Measurements from ENCODE around the gene SCN4B. TPM values are rescaled to one million over a fixed set of nuclear protein-coding genes. Genes with fewer than 3 reads are reported as not detected.

The SCN4B gene
- total and polyA plus RNA-seq, 10 of the 15 experiments (the other 5 are each of a cell fraction or from before 2014, with no cell fraction given): 0.01 to 0.49 (median 0.04) TPM; not detected in 5

GRCh38 chr11:118114266-118114665, 38.4 kb downstream of the SCN4B start:
- no peaks in the 10 kb centered on the region for H3K79me2 ChIP-seq (ENCODE audit: control insufficient read depth, insufficient read depth, low read length)
- ATAC-seq (no peak), DNase-seq (ENCODE audit: low read depth, low spot score) (no peak), FAIRE-seq (no peak)
- H3K9ac ChIP-seq (ENCODE audit: control insufficient read depth, insufficient read depth, low read length): no peak overlapping the region
- H2AFZ ChIP-seq (ENCODE audit: control insufficient read depth, low read depth, low read length): no peak overlapping the region
- in situ Hi-C loops (cut with MboI): no loop called here
- CTCF ChIA-PET: interaction anchor here (0.9 kb wide), 2 partner anchors 8 to 18 kb away, joined by 3 read pairs; no protein-coding TSS in a partner anchor
- WGBS (ENCODE audit: insufficient coverage, insufficient replicate concordance, low lambda C conversion rate, missing lambda C conversion rate): 0% methylated on average over 1 of the region's 1 CpG
- intact Hi-C loops (cut with micrococcal nuclease; ENCODE audit: unreplicated experiment): no loop called here
- SMC1A ChIA-PET (ENCODE audit: uncharacterized antibody, unreplicated experiment): interaction anchor here (1.3 kb wide), 1 partner anchor 34 kb away, joined by 3 read pairs; no protein-coding TSS in a partner anchor
- H3K4me3 ChIP-seq: no peak overlapping the region
- no peaks in the 10 kb centered on the region; the same call in 1 of the 2 replicates for H3K4me1 ChIP-seq (ENCODE audit: control insufficient read depth, insufficient read depth, low read length)
- RAD21 ChIA-PET (ENCODE audit: unreplicated experiment): no interaction called here
- no peaks in the 10 kb centered on the region for H3K36me3 ChIP-seq (ENCODE audit: control insufficient read depth in 2 of 2, insufficient read depth in 2 of 2, low read length in 1 of 2)
- no peaks in the 10 kb centered on the region for H3K9me3 ChIP-seq (replicated peaks; ENCODE audit: control insufficient read depth, insufficient read depth, low read length)
- H3K27ac ChIP-seq (ENCODE audit: control insufficient read depth, insufficient read depth): no peak overlapping the region
- no peak overlapping the region for H3K4me2 ChIP-seq (ENCODE audit: control insufficient read depth, insufficient read depth)
- no TSS peak for BruUV-seq (replicated peaks)
- no peaks in the 10 kb centered on the region for H4K20me1 ChIP-seq (ENCODE audit: control insufficient read depth, insufficient read depth)
- H3K27me3 ChIP-seq (replicated peaks in 1 of 2; ENCODE audit: control insufficient read depth in 2 of 2, insufficient read depth in 2 of 2, low read length in 1 of 2): no peaks in the 10 kb centered on the region; a peak in 2 of 4 replicates
- POLR2A ChIA-PET: no interaction called here
- TF ChIP-seq IRF5 (IDR thresholded peaks at IDR 0.05; ENCODE audit: borderline replicate concordance): no peak
- no peak for TF ChIP-seq ASH2L (IDR thresholded peaks at IDR 0.05; ENCODE audit: borderline replicate concordance, low read depth)
- TF ChIP-seq NFYA (IDR thresholded peaks at IDR 0.05; ENCODE audit: borderline replicate concordance, low read depth, low read length): no peak
- no peak for TF ChIP-seq MTA2 (IDR thresholded peaks at IDR 0.05; ENCODE audit: low read depth)
- TF ChIP-seq RB1 (IDR thresholded peaks at IDR 0.05; ENCODE audit: borderline replicate concordance): no peak
- TF ChIP-seq CEBPB (IDR thresholded peaks at IDR 0.05; ENCODE audit: borderline replicate concordance in 1 of 2, low read depth in 2 of 2, low read length in 2 of 2): no peak
- TF ChIP-seq RBBP5 (conservative IDR thresholded peaks at IDR 0.05): no peak
- TF ChIP-seq, protein P1, sequence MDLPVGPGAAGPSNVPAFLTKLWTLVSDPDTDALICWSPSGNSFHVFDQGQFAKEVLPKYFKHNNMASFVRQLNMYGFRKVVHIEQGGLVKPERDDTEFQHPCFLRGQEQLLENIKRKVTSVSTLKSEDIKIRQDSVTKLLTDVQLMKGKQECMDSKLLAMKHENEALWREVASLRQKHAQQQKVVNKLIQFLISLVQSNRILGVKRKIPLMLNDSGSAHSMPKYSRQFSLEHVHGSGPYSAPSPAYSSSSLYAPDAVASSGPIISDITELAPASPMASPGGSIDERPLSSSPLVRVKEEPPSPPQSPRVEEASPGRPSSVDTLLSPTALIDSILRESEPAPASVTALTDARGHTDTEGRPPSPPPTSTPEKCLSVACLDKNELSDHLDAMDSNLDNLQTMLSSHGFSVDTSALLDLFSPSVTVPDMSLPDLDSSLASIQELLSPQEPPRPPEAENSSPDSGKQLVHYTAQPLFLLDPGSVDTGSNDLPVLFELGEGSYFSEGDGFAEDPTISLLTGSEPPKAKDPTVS (IDR thresholded peaks at IDR 0.05; ENCODE audit: low read depth, low read length): no peak
- TF ChIP-seq CBFB (IDR thresholded peaks at IDR 0.05; ENCODE audit: low read depth): no peak
- no peak for TF ChIP-seq STAT3 (IDR thresholded peaks at IDR 0.05; ENCODE audit: low read depth, low read length)
- TF ChIP-seq, protein P2, sequence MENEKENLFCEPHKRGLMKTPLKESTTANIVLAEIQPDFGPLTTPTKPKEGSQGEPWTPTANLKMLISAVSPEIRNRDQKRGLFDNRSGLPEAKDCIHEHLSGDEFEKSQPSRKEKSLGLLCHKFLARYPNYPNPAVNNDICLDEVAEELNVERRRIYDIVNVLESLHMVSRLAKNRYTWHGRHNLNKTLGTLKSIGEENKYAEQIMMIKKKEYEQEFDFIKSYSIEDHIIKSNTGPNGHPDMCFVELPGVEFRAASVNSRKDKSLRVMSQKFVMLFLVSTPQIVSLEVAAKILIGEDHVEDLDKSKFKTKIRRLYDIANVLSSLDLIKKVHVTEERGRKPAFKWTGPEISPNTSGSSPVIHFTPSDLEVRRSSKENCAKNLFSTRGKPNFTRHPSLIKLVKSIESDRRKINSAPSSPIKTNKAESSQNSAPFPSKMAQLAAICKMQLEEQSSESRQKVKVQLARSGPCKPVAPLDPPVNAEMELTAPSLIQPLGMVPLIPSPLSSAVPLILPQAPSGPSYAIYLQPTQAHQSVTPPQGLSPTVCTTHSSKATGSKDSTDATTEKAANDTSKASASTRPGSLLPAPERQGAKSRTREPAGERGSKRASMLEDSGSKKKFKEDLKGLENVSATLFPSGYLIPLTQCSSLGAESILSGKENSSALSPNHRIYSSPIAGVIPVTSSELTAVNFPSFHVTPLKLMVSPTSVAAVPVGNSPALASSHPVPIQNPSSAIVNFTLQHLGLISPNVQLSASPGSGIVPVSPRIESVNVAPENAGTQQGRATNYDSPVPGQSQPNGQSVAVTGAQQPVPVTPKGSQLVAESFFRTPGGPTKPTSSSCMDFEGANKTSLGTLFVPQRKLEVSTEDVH (IDR thresholded peaks at IDR 0.05; ENCODE audit: low read depth, partially characterized antibody): no peak
- TF ChIP-seq ETV6 (conservative IDR thresholded peaks at IDR 0.05 in 1 of 2, IDR thresholded peaks at IDR 0.05 in 1 of 2; ENCODE audit: borderline replicate concordance in 1 of 2, low read depth in 1 of 2): no peak
- TF ChIP-seq, protein P3, sequence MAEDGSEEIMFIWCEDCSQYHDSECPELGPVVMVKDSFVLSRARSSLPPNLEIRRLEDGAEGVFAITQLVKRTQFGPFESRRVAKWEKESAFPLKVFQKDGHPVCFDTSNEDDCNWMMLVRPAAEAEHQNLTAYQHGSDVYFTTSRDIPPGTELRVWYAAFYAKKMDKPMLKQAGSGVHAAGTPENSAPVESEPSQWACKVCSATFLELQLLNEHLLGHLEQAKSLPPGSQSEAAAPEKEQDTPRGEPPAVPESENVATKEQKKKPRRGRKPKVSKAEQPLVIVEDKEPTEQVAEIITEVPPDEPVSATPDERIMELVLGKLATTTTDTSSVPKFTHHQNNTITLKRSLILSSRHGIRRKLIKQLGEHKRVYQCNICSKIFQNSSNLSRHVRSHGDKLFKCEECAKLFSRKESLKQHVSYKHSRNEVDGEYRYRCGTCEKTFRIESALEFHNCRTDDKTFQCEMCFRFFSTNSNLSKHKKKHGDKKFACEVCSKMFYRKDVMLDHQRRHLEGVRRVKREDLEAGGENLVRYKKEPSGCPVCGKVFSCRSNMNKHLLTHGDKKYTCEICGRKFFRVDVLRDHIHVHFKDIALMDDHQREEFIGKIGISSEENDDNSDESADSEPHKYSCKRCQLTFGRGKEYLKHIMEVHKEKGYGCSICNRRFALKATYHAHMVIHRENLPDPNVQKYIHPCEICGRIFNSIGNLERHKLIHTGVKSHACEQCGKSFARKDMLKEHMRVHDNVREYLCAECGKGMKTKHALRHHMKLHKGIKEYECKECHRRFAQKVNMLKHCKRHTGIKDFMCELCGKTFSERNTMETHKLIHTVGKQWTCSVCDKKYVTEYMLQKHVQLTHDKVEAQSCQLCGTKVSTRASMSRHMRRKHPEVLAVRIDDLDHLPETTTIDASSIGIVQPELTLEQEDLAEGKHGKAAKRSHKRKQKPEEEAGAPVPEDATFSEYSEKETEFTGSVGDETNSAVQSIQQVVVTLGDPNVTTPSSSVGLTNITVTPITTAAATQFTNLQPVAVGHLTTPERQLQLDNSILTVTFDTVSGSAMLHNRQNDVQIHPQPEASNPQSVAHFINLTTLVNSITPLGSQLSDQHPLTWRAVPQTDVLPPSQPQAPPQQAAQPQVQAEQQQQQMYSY (CRISPR knock-in tag; IDR thresholded peaks at IDR 0.05): no peak
- TF ChIP-seq NR2C2 (IDR thresholded peaks at IDR 0.05; ENCODE audit: borderline replicate concordance, control insufficient read depth, insufficient read length, low read depth): no peak

All from GM12878 (cell line).